Karpas-422 (cell line): ENCODE results near the gene PTPRS. TPM values are rescaled to one million over a fixed set of nuclear protein-coding genes. Genes with fewer than 3 reads are reported as not detected.

Experiments used
- total RNA-seq: library from RNA; depleted of rRNA; stranded (reverse); fragments of >200 nt; shearing (Covaris generic); gene quantifications from 2 replicates; pipeline ENCODE4 v1.2.3, GENCODE V29; 2014; ENCODE audit warnings: low replicate concordance; rRNA removed

Gene PTPRS
- total RNA-seq, 1 experiment from 2014 or later = 36.6 TPM

Other genes starting within 250 kb of the PTPRS start
- gene ZNRF4, start 114.6 kb upstream of the PTPRS start, total RNA-seq = not detected in 2 replicates
- 0.04 TPM in 1 of 2 replicates, not detected in the other for gene TINCR, start 227.1 kb upstream of the PTPRS start, total RNA-seq